DND-41 (cell line): ENCODE data around the gene IGSF9.

Experiments used
- ATAC-seq: fragments of 200-7000 bp; cut with Tn5 transposase; 3 replicates; pipeline ENCODE4 v1.9.1; 2021; ENCODE audit warnings: low read depth; ENCODE audit not compliant: insufficient read depth
- DNase-seq: peaks from one replicate; pipeline ENCODE4 v3.0.0-alpha.2; 2020
- H2AFZ ChIP-seq: 2 replicates; pipeline ENCODE4 v1.6.0; 2012; ENCODE audit warnings: low read depth, low read length
- H3K27ac ChIP-seq: 2 replicates; pipeline ENCODE4 v1.5.1; 2012; ENCODE audit warnings: low read length, inconsistent platforms
- H3K27me3 ChIP-seq: fragments of 200-600 bp; sonication (generic); 2 replicates; pipeline ENCODE4 v1.6.0; 2012; ENCODE audit warnings: low read length, mild to moderate bottlenecking, inconsistent platforms; ENCODE audit not compliant: insufficient read depth, poor library complexity
- H3K36me3 ChIP-seq: 2 replicates; pipeline ENCODE4 v1.5.1; 2012; ENCODE audit warnings: low read length, inconsistent platforms; ENCODE audit not compliant: insufficient read depth
- H3K4me1 ChIP-seq: 2 replicates; pipeline ENCODE4 v1.5.1; 2012; ENCODE audit warnings: mild to moderate bottlenecking, low read length; ENCODE audit not compliant: insufficient read depth
- H3K4me2 ChIP-seq: 2 replicates; pipeline ENCODE4 v1.6.0; 2012; ENCODE audit warnings: mild to moderate bottlenecking, moderate library complexity, low read length, inconsistent platforms; ENCODE audit not compliant: insufficient read depth
- H3K4me3 ChIP-seq, 2 experiments: fragments of 200-600 bp in 1 of 2; shearing (Covaris generic) in 1 of 2; 2 replicates each; pipeline ENCODE4 v1.5.1; 2012 to 2016; ENCODE audit warnings: inconsistent platforms in 2 of 2, low read length in 2 of 2, mild to moderate bottlenecking in 2 of 2, low read depth in 1 of 2, moderate library complexity in 1 of 2
- H3K79me2 ChIP-seq: 2 replicates; pipeline ENCODE4 v1.6.0; 2012; ENCODE audit warnings: low read length, inconsistent platforms; ENCODE audit not compliant: insufficient read depth
- H3K9ac ChIP-seq: 2 replicates; pipeline ENCODE4 v1.6.0; 2012; ENCODE audit warnings: low read depth, mild to moderate bottlenecking, inconsistent platforms, low read length, moderate library complexity
- H3K9me3 ChIP-seq: 2 replicates; pipeline ENCODE4 v1.5.1; 2012; ENCODE audit warnings: low read length, moderate library complexity, mild to moderate bottlenecking, inconsistent platforms; ENCODE audit not compliant: insufficient read depth, severe bottlenecking
- H4K20me1 ChIP-seq: 2 replicates; pipeline ENCODE4 v1.6.0; 2012; ENCODE audit warnings: low read length; ENCODE audit not compliant: insufficient read depth
- EZH2 ChIP-seq: IDR thresholded peaks from 3 replicates; pipeline ENCODE4 v1.6.1; 2012; ENCODE audit warnings: borderline replicate concordance, low read depth, mild to moderate bottlenecking, moderate library complexity, low read length, inconsistent platforms; ENCODE audit not compliant: severe bottlenecking
- TF ChIP-seq, protein P1 (sequence below): IDR thresholded peaks from 2 replicates; pipeline ENCODE4 v1.5.1; 2012; ENCODE audit warnings: borderline replicate concordance, low read length, moderate library complexity, mild to moderate bottlenecking; ENCODE audit not compliant: poor library complexity, severe bottlenecking; ENCODE audit errors: extremely low read depth

Gene IGSF9

DNA sequence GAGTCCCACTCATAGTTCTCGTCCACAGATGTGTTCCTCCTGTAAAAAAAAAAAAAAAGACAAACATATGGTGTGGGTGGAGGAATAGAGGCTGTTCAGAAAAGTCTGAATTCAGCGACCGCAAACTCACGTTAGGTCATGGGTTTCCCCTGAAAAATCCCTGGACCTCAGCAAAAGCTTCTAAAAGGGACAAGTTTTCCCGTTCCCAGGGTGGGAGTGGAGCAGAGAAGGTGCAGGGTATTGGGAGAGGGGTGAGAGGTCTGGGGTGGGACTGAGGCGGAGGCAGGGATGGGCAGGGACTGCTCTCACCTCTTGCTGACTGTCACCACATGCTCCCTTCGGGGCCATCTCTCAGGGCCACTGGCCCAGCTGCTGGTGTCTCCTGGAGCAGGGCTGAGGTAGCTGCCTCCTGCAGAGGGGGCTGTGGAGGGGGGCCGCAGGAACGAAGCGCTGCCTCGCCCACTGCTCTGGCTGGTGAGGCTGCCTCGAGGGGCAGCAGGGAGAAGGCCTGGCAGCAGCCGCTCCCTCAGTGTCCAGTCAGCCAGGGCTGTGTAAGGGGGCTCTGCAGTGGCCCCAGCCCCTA is 17.5 kb downstream of the IGSF9 start:
- TF ChIP-seq EZH2: no peak
- H4K20me1 ChIP-seq: peaks cover 14% of the 10 kb centered on the region
- H3K9me3 ChIP-seq: no peaks in the 10 kb centered on the region
- peaks cover 34% of the 10 kb centered on the region for H3K4me1 ChIP-seq
- H3K79me2 ChIP-seq: peaks cover 22% of the 10 kb centered on the region
- H3K27ac ChIP-seq: no peak overlapping the region
- no peak overlapping the region for H3K4me2 ChIP-seq
- no peak overlapping the region for H3K9ac ChIP-seq
- H3K27me3 ChIP-seq: peaks cover 3% of the 10 kb centered on the region
- DNase-seq (no peak), ATAC-seq (no peak)
- no peak overlapping the region for H3K4me3 ChIP-seq
- H3K36me3 ChIP-seq: no peaks in the 10 kb centered on the region
- H2AFZ ChIP-seq: no peak overlapping the region

DNA sequence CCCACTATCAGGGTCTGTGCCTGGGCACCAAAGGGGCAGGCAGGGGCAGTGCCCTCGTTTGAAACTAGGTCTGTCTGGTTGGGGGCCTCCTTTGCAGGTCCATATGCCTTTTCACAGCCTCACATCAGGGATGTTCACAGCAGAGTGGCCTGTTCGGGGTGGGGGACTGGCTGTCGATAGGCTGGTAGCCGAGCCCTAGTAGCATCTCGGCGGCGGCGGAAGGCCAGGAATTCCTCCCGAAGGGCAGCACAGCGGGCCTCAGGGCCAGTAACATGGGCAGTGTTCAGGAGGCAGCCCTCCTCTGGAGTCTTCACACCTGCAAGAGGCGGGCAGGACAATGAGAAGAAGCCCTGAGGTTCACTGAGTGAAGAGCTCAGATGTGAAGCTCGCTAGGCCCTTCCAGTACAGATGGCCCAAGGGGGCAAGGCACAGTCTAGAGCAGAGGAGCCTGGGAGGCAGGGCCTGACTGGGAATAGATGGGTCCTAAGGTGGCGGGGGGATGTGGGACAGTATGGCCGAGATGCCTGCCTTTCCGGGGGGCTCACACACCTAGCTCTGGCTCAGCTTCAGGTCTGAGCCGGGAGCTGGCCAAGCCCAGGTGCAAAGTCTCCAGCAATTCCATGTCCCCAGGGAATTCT is 18.1 kb downstream of the IGSF9 start:
- Histone ChIP-seq H3K27ac (no peak overlapping the region), H3K4me1 (peaks cover 40% of the 10 kb centered on the region), H3K27me3 (peaks cover 3% of the 10 kb centered on the region), H3K9ac (no peak overlapping the region), H3K4me3 (no peak overlapping the region), H3K9me3 (no peaks in the 10 kb centered on the region), H2AFZ (no peak overlapping the region), H3K79me2 (peaks cover 28% of the 10 kb centered on the region), H3K4me2 (no peak overlapping the region), H3K36me3 (no peaks in the 10 kb centered on the region), H4K20me1 (peaks cover 20% of the 10 kb centered on the region)
- DNase-seq (no peak), ATAC-seq (no peak)
- TF ChIP-seq, protein P1, sequence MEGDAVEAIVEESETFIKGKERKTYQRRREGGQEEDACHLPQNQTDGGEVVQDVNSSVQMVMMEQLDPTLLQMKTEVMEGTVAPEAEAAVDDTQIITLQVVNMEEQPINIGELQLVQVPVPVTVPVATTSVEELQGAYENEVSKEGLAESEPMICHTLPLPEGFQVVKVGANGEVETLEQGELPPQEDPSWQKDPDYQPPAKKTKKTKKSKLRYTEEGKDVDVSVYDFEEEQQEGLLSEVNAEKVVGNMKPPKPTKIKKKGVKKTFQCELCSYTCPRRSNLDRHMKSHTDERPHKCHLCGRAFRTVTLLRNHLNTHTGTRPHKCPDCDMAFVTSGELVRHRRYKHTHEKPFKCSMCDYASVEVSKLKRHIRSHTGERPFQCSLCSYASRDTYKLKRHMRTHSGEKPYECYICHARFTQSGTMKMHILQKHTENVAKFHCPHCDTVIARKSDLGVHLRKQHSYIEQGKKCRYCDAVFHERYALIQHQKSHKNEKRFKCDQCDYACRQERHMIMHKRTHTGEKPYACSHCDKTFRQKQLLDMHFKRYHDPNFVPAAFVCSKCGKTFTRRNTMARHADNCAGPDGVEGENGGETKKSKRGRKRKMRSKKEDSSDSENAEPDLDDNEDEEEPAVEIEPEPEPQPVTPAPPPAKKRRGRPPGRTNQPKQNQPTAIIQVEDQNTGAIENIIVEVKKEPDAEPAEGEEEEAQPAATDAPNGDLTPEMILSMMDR: no peak
- TF ChIP-seq EZH2: no peak

DNA sequence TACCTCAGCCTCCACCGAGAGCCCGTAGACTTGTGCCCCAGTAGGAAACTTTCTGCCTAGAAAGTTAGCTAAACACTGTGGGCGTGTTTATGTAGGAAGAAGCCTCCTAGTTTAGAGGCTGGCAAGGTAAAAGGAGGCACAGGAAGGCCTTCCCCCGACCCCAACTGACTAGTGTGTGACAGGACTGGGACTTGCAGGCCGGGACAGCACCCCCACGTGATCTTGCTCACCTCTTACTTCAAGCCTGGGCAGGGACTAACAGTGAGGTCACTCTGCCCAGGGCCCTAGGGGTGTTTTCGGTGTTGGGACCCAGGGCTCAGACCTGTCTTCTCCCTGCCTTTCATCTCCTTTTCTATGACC is 19.7 kb downstream of the IGSF9 start:
- no peak for TF ChIP-seq EZH2
- TF ChIP-seq, protein P1: no peak
- Histone ChIP-seq H4K20me1 (peaks cover 36% of the 10 kb centered on the region), H3K27me3 (peaks cover under 1% of the 10 kb centered on the region), H3K4me2 (peak overlapping the region; percentile 88), H3K9ac (peak overlapping the region; percentile 74), H3K4me3 (peak overlapping the region; percentile 28 to 77; a peak in 3 of 4 replicates), H2AFZ (peak overlapping the region; percentile 76), H3K36me3 (peaks cover 2% of the 10 kb centered on the region; the same call in 1 of the 2 replicates), H3K79me2 (peaks cover 44% of the 10 kb centered on the region), H3K9me3 (no peaks in the 10 kb centered on the region), H3K4me1 (peaks cover 51% of the 10 kb centered on the region), H3K27ac (peak overlapping the region; percentile 9; the same call in 1 of the 2 replicates)
- ATAC-seq (no peak; the same call in 2 of the 3 replicates), DNase-seq (no peak)

DNA sequence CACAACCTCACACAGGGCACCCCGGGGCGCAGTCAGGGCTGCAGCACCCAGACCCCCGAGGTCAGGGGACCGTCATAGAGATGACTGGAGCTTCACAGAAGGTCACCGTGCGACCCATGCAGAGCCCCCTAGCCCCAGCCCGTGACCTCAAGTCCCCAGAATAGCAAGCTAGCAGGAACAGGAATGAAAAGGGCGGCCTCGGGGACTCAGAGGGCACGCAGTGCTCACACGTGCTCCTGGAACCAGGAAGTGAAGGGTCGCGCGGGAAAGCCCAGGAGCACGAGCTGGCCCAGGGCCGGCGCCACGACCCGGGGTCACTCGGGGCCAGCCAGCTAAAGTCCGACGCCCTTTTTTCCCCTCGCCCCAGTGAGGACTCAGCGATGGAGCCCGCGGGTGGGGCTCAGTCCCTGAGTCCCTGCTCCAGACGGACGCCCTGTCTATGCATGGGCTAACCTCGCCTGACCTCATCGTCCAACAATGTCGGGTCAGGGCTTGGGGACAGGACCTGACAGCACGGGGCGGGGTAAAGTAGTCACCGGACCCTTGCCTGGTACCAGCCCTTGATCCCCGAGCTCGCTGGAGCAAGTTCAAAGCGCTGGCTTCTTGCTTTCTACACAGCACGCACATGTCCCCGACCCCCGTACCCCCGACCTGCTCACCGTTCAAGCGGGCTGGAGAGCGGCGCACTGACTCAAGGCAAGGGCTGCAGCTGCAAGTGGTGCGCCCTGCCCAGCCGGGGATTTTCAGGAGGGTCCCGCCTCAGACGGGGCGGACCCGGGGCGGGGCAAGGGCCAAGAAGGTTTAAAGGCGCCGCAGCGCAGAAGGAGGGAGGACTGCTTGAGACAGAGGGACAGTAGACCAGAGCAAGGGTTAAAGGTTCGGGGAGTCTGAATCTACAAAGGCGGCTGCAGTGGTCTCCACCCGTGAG is 20.4 kb downstream of the IGSF9 start, which contains the start of gene TAGLN2:
TSS of gene TAGLN2 (minus strand) at position 717 of the 928 bp plus-strand sequence. CDS start 4,998 bp downstream, outside the sequence.
- Histone ChIP-seq H4K20me1 (peaks cover 43% of the 10 kb centered on the region), H2AFZ (peak within 1 kb of the TSS; percentile 76), H3K27ac (peak within 1 kb of the TSS; percentile 68), H3K9ac (peak within 1 kb of the TSS; percentile 74), H3K4me2 (peak within 1 kb of the TSS; percentile 88), H3K36me3 (peaks cover 8% of the 10 kb centered on the region), H3K4me3 (peak within 1 kb of the TSS; percentile 28 to 77), H3K9me3 (no peaks in the 10 kb centered on the region), H3K4me1 (peaks cover 51% of the 10 kb centered on the region), H3K79me2 (peaks cover 46% of the 10 kb centered on the region), H3K27me3 (no peaks in the 10 kb centered on the region)
- TF ChIP-seq, protein P1: no peak
- TF ChIP-seq EZH2: no peak
- ATAC-seq: peak; percentile 85
- DNase-seq: peak; percentile 88
